Measurements from ENCODE around the gene KCNJ11.

DNA sequence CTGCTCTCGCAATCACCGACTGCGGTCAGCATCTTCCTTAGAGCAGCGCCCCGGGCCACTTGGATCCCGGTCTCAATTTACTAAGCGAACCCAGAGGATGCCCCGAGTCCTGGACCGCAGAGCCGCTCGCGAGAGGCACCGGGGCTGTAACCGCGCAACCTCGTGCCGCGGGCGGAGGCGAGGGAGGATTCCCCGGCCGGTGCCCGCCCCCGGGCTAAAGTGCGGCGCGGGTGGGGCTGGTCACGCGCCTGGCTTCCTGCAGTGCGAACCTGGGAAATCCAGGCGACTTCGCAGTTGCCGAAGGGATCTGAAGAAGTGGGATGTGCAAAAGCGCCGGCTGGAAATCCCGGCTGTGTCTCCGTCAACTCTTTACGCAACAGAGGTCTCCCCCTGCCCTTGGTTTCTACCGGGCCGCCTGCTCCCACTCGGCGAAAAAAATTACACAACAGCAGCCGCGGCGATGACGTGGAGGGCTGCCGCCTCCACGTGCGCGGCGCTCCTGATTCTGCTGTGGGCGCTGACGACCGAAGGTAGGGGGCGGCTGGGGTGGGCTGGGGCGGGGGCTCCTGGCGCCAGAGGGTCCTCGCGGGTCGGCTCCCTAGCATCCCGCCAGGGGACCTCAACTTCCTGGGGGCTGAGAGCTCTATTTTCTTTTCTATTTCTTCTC lies 36.8 kb downstream of the KCNJ11 start, which contains the start of gene NCR3LG1:
- TF ChIP-seq, protein P1, sequence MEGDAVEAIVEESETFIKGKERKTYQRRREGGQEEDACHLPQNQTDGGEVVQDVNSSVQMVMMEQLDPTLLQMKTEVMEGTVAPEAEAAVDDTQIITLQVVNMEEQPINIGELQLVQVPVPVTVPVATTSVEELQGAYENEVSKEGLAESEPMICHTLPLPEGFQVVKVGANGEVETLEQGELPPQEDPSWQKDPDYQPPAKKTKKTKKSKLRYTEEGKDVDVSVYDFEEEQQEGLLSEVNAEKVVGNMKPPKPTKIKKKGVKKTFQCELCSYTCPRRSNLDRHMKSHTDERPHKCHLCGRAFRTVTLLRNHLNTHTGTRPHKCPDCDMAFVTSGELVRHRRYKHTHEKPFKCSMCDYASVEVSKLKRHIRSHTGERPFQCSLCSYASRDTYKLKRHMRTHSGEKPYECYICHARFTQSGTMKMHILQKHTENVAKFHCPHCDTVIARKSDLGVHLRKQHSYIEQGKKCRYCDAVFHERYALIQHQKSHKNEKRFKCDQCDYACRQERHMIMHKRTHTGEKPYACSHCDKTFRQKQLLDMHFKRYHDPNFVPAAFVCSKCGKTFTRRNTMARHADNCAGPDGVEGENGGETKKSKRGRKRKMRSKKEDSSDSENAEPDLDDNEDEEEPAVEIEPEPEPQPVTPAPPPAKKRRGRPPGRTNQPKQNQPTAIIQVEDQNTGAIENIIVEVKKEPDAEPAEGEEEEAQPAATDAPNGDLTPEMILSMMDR (conservative IDR thresholded peaks at IDR 0.05; ENCODE audit: low read depth, low read length), result no peak
- peak; percentile 95 for TF ChIP-seq CEBPB (IDR thresholded peaks at IDR 0.05; ENCODE audit: low read depth, low read length)
- no peak for TF ChIP-seq MAFK (IDR thresholded peaks at IDR 0.05; ENCODE audit: low read depth, low read length)
- TF ChIP-seq POLR2A (IDR thresholded peaks at IDR 0.05; ENCODE audit: low read depth, low read length), result peak; percentile 54; the same call in 1 of the 2 replicates
- TF ChIP-seq ELK1 (IDR thresholded peaks at IDR 0.05; ENCODE audit: borderline replicate concordance, low read depth, low read length), result no peak
- TF ChIP-seq RAD21 (IDR thresholded peaks at IDR 0.05; ENCODE audit: low read length), result no peak
- no peak for TF ChIP-seq RFX5 (IDR thresholded peaks at IDR 0.05; ENCODE audit: low read depth, low read length)
- no peak; the same call in 1 of the 2 replicates for TF ChIP-seq CHD1 (IDR thresholded peaks at IDR 0.05; ENCODE audit: low read depth, low read length)
- TF ChIP-seq SMC3 (IDR thresholded peaks at IDR 0.05; ENCODE audit: low read depth, low read length), result no peak
- TF ChIP-seq, protein P2, sequence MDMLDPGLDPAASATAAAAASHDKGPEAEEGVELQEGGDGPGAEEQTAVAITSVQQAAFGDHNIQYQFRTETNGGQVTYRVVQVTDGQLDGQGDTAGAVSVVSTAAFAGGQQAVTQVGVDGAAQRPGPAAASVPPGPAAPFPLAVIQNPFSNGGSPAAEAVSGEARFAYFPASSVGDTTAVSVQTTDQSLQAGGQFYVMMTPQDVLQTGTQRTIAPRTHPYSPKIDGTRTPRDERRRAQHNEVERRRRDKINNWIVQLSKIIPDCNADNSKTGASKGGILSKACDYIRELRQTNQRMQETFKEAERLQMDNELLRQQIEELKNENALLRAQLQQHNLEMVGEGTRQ (IDR thresholded peaks at IDR 0.05; ENCODE audit: low read depth, low read length), result peak; percentile 56
- TF ChIP-seq MXI1 (IDR thresholded peaks at IDR 0.05; ENCODE audit: borderline replicate concordance, low read depth, low read length), result peak; percentile 10; the same call in 1 of the 2 replicates
